ENCODE measurements around the gene XRCC6. TPM values are rescaled to one million over a fixed set of nuclear protein-coding genes. Genes with fewer than 3 reads are reported as not detected.

Gene XRCC6
- total and polyA plus RNA-seq, 2 of the 13 experiments (the other 11 are each of a cell fraction or from before 2014, with no cell fraction given): 124 to 625 TPM

- TF ChIP-seq ZNF574 (CRISPR knock-in tag; IDR thresholded peaks at IDR 0.05) (peak; percentile 58), ZNF564 (CRISPR knock-in tag; IDR thresholded peaks at IDR 0.05) (no peak), BRD4 (CRISPR knock-in tag; IDR thresholded peaks at IDR 0.05) (peak; percentile 10; the same call in 1 of the 2 replicates), ZNF556 (CRISPR knock-in tag; IDR thresholded peaks at IDR 0.05; ENCODE audit: borderline replicate concordance) (peak; percentile 30; the same call in 1 of the 2 replicates), ZNF704 (CRISPR knock-in tag; IDR thresholded peaks at IDR 0.05; ENCODE audit: borderline replicate concordance) (peak; percentile 25; the same call in 1 of the 2 replicates), ZNF18 (CRISPR knock-in tag; IDR thresholded peaks at IDR 0.05; ENCODE audit: insufficient replicate concordance) (no peak), PHB2 (IDR thresholded peaks at IDR 0.05; ENCODE audit: partially characterized antibody) (no peak), BATF2 (CRISPR knock-in tag; IDR thresholded peaks at IDR 0.05) (no peak), ZBTB7A (CRISPR knock-in tag; IDR thresholded peaks at IDR 0.05) (peak; percentile 59; the same call in 1 of the 2 replicates), ZBTB40 (IDR thresholded peaks at IDR 0.05) (no peak), ZBTB40 (CRISPR knock-in tag; IDR thresholded peaks at IDR 0.05) (peak; percentile 63), SMAD9 (CRISPR knock-in tag; IDR thresholded peaks at IDR 0.05) (no peak)
Observed at GRCh38 chr22:41621099-41621910, at the start of gene XRCC6 (continued).
